Measurements from ENCODE around the gene ATP5F1B.

DNA sequence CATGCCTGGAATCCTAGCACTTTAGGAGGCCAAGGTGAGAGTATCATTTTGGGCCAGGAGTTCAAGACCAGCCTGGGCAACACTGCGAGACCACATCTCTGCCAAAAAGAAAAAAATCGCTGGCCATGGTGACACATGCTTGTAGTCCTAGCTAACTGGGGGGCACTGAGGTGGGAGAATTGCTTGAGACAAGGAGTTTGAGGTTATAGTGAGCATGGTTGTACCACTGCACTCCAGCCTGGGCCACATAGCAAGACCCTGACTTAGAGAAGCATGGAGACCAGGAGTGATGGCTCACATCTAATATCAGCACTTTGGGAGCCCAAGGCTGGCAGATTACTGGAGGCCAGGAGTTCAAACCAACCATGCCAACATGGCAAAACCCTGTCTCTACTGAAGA is 33.1 kb upstream of the ATP5F1B start:
- TF ChIP-seq, protein P1, sequence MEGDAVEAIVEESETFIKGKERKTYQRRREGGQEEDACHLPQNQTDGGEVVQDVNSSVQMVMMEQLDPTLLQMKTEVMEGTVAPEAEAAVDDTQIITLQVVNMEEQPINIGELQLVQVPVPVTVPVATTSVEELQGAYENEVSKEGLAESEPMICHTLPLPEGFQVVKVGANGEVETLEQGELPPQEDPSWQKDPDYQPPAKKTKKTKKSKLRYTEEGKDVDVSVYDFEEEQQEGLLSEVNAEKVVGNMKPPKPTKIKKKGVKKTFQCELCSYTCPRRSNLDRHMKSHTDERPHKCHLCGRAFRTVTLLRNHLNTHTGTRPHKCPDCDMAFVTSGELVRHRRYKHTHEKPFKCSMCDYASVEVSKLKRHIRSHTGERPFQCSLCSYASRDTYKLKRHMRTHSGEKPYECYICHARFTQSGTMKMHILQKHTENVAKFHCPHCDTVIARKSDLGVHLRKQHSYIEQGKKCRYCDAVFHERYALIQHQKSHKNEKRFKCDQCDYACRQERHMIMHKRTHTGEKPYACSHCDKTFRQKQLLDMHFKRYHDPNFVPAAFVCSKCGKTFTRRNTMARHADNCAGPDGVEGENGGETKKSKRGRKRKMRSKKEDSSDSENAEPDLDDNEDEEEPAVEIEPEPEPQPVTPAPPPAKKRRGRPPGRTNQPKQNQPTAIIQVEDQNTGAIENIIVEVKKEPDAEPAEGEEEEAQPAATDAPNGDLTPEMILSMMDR (IDR thresholded peaks at IDR 0.05; ENCODE audit: insufficient read depth, low read length, poor library complexity, severe bottlenecking), result no peak
- no peak for TF ChIP-seq EZH2phosphoT487 (conservative IDR thresholded peaks at IDR 0.05; ENCODE audit: low read length)
